HG02642 (cell line): ENCODE measurements around the gene CNTN2.

ENCODE experiments used
- ATAC-seq: cut with Tn5 transposase; IDR thresholded peaks from one replicate; pipeline ENCODE4 v1.9.1; 2021; ENCODE audit warnings: mild to moderate bottlenecking; ENCODE audit not compliant: unreplicated experiment, poor library complexity

The CNTN2 gene

DNA sequence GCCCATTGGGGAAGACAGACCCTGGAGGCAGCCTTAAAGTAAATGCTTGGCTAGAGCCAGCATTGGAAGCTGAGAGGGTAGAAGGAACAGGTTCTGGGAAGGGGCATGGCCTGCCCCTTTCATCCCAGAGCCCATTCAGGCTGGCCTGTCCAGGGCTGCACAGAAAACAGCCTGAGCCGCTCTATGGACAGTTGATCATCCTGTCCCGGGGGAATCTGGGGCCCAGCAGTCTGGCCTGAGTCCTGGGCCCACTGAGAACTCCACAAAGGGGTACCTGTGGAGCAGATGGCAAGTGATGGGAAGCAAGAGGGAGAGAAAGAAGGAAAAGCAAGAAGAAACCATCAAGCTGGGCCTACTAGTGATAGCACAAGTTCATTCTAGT lies 28.0 kb downstream of the CNTN2 start:
- ATAC-seq, result no peak

DNA sequence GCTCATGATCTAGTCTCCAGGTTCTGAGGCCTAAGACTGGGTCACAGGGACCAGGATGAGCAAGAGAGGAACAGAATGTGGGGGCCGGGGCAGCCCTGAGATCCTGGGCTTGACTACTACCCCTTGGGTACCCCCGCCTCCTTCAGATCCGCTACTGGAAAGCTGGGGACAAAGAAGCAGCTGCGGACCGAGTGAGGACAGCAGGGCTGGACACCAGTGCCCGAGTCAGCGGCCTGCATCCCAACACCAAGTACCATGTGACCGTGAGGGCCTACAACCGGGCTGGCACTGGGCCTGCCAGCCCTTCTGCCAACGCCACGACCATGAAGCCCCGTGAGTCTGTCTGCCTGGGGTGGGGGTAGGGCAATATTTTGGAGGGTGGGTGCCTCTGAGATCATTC lies 28.8 kb downstream of the CNTN2 start:
- no peak for ATAC-seq

DNA sequence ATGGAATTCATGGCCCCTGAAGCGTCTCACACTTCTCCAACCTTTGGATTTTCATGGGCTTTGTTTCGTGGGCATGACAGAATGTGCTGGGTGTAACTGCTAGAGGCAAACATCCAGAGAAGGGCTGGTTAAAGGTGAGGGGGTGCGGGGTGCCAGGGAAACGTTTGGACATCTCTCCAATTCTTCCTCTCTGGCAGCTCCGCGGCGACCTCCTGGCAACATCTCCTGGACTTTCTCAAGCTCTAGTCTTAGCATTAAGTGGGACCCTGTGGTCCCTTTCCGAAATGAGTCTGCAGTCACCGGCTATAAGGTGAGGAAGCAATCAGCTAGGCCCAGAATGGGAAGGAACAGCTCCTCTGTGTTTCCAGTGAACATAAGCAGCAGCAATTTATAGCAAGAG lies 29.3 kb downstream of the CNTN2 start:
- no peak for ATAC-seq

DNA sequence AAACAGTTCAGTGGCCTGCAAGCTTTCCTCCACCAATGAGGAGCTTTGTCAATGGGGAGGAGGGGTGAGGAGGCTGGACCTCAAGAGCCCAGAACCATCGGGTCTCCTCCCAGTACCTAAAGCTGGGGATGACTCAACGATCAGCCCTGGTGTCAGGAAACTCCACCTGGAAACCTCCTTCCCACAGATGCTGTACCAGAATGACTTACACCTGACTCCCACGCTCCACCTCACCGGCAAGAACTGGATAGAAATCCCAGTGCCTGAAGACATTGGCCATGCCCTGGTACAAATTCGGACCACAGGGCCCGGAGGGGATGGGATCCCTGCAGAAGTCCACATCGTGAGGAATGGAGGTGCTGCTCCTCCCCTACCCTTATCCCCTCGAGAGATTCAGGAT lies 29.9 kb downstream of the CNTN2 start:
- ATAC-seq, result no peak

DNA sequence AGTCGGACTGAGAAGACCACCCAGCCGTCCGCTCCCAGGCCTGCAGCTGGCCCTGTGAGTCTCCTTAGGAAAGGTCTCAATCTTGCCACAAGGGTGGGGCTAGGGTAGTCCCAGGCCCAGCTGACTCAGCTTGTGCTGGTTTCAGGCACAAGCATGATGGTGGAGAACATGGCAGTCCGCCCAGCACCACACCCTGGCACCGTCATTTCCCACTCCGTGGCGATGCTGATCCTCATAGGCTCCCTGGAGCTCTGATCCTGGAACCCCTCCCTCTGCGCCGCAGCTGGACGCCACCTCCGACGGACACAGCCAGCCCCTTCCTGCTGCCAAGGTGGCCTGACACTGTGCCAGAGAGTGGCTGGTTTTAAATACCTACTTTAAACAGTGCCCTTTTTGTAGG lies 30.5 kb downstream of the CNTN2 start:
- ATAC-seq, result no peak

DNA sequence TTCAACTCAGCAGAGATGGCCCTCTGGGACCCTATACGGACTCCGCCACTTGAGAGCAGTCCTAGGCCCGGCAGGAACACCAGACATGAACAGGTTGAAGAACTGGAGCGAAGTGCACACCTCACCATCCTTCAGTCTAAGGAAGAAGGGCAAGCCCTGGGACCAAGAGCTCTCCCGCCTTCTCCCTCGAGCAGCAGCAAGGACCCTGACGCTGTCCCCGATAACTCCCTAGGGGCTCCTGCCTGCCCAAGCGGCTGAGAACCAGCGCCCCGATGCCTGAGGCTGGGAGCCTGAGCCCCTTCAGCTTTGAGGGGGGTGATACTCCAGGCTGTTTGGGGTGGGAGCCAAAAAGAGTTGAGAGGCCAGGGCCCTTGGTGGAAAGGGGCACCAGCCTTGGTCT lies 31.1 kb downstream of the CNTN2 start:
- no peak for ATAC-seq

- ATAC-seq, result no peak
Measured at GRCh38 chr1:205074513-205074912, 31.5 kb downstream of the CNTN2 start.

- no peak for ATAC-seq
Measured at GRCh38 chr1:205075642-205076155, 32.7 kb downstream of the CNTN2 start.

- no peak for ATAC-seq
Measured at GRCh38 chr1:205076245-205076761, 33.3 kb downstream of the CNTN2 start.

DNA sequence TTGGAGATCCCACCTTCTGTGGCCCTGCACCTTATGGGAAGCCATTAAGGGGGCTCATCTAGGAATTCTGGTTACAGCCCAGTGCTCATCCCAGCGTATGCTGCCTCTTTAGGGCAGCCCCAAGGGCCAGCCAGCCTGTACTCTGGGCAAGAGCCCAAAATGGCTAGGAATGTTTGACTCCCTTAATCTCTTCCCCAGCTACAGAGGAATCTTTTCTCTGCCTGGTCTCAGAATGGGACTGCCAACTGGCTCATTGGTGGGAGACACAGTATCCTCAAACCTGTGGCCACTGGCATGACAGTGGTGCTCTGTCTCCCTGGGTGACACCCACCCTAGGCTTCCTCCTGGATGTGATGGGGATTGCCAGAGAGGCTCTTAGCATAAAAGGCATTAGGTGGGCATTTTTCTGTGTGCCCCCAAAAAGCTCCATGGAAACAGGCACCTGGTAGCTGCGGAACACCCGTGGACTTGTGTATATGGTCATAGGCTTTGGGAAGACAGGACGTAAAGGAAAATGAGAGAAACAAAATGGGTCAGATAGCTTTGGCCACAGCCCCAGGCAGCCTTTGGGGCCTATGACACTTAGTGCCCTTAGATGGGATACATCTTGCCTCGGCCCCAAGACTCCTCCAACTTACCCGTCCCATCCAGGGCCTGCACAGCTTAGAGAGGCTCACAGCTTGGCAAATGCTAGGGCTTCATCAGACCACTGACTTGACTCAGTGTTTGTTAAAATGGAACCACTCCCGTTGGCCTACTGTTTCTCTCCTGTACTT lies 34.3 kb downstream of the CNTN2 start:
- no peak for ATAC-seq

GRCh38 chr1:205077934-205078311 lies 34.9 kb downstream of the CNTN2 start:
- ATAC-seq, result no peak

DNA sequence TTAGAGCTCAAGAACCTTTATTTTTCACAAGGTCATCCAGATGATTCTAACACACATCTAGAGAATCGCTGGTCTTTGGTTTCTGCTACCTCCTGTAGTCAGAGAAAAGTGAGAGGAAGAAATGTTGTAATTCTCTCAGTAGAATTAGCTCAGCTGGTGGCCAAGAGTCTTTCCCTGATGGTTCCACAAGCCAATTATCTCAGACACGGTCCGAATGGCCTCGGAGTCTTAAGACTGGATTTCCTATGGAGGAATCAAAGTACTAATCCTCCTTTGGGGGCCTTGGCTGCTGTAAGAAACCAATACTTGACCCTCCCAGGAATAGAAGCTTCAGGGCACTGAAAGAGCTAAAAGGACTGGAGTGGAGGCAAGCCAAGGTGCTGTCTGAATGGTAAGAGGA lies 39.4 kb downstream of the CNTN2 start:
- no peak for ATAC-seq

GRCh38 chr1:205084360-205084759 lies 41.3 kb downstream of the CNTN2 start, which contains the start of gene TMEM81:
Gene TMEM81 (minus strand): TSS chr1:205084460. CDS start chr1:205084320, 140 bp downstream.
- ATAC-seq, result no peak

- ATAC-seq, result no peak
Measured at GRCh38 chr1:205088341-205088740, 45.3 kb downstream of the CNTN2 start.

DNA sequence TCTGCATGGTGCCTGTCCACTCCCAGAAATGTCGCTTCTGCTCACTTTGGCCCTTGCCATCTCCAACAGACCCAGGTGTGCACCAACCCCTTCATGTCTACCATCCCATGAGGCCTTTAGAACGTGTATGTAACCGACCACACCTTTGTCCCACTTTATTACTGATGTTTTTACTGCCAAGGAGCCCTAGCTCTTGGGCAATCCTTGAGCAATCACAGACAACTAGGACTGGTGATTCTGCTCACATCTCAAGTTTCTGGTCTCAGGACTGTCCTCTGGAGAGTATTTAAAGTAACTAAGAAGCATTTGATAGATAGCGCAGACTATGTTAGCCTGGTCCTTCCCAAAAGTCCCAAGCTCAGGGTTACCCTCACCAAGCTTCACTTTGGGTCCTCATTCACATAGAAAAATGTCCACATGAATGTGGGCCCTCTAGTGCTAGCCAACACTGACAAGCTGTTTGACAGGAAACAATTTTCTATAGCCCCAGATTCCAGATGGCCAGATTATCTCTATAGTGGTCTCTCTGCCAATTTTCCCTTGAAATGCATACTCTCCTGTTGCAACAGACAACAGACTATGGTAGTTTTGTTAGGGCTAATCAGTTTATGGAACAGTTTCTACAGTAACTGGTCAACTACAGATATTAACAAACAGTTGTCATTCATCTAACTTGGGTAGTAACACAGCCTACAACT lies 48.2 kb downstream of the CNTN2 start:
- ATAC-seq, result no peak

DNA sequence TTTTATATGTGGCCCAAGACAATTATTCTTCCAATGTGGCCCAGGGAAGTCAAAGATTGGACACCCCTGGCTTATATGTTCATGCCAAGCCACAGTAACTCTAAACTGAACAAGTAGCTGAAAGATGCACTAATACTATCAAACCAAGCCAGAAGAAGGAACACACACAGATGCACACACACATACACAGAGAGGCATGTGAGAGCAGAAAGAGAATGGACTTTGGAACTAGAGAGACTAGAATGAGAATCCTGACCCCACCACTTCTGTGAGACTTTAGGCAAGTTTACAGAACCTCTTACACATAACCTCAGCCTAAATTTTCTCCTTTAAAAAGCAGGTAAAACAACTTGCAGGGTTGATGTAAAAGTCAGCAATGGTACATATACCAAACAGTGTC lies 52.4 kb downstream of the CNTN2 start:
- no peak for ATAC-seq

DNA sequence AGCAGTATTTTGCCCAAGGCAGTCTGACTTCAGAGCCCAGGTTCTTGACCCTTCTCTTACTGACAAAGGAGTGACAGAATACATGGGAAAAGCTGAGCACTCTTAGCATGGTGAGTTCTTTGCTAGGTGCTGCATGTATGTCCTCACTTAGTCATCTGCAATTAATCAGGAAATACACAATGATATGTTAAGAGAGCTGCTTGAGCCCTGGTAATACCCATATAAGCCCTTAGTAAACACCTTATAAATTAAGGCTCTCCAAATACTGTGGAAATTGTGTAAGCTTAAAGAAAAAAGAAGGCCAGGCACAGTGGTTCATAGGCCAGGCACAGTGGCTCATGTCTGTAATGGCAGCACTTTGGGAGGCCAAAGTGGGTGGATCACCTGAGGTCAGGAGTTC lies 55.2 kb downstream of the CNTN2 start:
- ATAC-seq, result no peak

DNA sequence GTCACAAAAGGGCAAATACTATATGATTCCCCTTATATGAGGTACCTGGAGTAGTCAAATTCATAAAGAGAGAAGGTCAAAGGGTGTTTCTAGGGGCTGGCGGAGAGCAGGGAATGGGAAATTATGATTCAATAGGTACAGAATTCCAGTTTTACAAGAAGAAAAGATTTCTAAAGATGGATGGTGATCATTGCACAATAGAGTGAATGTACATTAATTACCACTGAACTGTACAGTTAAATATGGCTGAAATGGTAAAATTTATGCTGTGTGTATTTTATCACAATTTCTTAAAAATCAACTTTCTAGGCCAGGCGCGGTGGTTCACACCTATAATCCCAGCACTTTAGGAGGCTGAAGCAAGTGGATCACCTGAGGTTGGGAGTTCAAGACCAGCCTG lies 59.4 kb downstream of the CNTN2 start:
- no peak for ATAC-seq

DNA sequence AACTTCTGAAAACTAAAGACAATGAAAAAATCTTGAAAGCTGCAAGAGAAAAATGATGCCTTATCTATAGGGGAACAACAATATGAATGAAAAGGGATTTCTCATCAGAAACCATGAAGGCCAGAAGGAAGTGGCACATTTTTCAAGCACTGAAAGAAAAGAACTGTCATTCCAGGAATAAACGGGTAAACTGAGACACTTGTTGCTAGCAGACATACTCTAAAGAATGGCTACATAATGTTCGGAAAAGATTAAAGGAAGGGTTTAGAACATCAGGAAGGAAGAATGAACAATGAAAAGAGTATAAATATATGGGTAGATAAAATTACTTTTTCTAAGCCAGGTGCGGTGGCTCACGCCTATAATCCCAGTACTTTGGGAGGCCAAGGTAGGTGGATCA lies 64.3 kb downstream of the CNTN2 start:
- ATAC-seq, result no peak

DNA sequence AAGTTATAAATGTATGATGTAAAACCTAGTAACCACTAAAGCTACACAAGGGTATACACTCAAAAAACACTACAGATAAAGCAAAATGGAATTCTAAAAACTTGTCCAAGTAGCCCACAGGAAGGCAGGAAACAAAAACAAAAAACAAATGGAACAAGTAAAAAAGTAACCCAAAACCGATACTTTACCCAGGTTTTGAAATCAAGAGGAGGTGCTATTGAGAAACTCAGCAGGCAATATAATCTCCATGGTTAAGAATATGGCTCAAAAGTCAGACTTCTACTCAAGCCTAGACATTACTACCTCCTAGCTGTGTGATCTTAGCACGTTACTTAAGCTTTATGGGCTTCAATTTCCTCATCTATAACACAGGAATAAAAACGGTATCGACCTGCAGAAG lies 65.5 kb downstream of the CNTN2 start:
- ATAC-seq, result no peak

GRCh38 chr1:205109269-205109668 lies 66.3 kb downstream of the CNTN2 start:
- no peak for ATAC-seq

DNA sequence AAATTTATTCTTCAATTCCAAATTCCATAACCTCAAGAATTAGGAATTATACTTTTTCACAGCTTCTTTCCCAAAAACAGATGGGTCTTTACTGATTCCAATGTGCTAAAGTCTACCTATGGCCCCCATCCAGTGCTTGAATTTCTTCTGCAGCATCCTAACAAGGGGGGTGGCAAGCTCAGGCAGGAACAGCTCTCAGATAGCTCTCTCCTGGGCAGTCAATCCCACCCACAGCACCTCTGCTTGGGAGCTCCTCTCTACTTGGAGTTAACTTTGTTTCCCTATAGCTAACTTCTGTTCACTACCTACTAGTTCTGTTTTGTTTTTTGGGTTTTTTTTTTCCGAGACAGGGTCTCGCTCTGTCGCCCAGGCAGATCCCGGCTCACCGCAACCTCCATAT lies 66.7 kb downstream of the CNTN2 start:
- no peak for ATAC-seq
